ENCODE data around the gene SUPT3H. TPM values are rescaled to one million over a fixed set of nuclear protein-coding genes. Genes with fewer than 3 reads are reported as not detected.
A peak's percentile ranks its signal among the peaks of the same experiment; 100 is the strongest.

The SUPT3H gene
- total RNA-seq (1 to 10 TPM; 1.7 to 4.8 TPM), polyA plus RNA-seq (1 to 10 TPM in 1 of 2 donors, under 1 TPM in 1; 0.85 to 3.1 TPM)

GRCh38 chr6:45377554-45378333 is at the start of gene SUPT3H:
SUPT3H (minus strand) TSS chr6:45377934.
- H3K9me3 ChIP-seq (ENCODE audit: control insufficient read depth in 4 of 4, low read length in 3 of 4) = no peaks in the 10 kb centered on the region
- H3K9ac ChIP-seq (ENCODE audit: low read depth in 1 of 2, low read length in 2 of 2) = peak within 1 kb of the TSS; percentile 92 to 99
- WGBS = under 1% methylated on average over 75 of the region's 75 CpGs
- H3K4me1 ChIP-seq (ENCODE audit: control insufficient read depth in 4 of 4, insufficient read depth in 4 of 4, low read length in 3 of 4) = peaks cover 0 to 8% (median 4%) of the 10 kb centered on the region in 4 donors
- peak; percentile 87 for DNase-seq (ENCODE audit: low spot score)
- no peaks in the 10 kb centered on the region for H3K27me3 ChIP-seq (ENCODE audit: control insufficient read depth in 4 of 4, insufficient read depth in 4 of 4, low read length in 3 of 4)
- H3K27ac ChIP-seq (ENCODE audit: low read depth in 1 of 2, low read length in 2 of 2) = peak within 1 kb of the TSS; percentile 98 to 99
- H3K4me3 ChIP-seq (ENCODE audit: low read depth in 1 of 3, low read length in 3 of 3) = peak within 1 kb of the TSS; percentile 83 to 98 (median 95)
- no peak for TF ChIP-seq ATF3 (IDR thresholded peaks at IDR 0.05)
- no peak for TF ChIP-seq RXRA (IDR thresholded peaks at IDR 0.05)
- no peak for TF ChIP-seq NR2F2 (IDR thresholded peaks at IDR 0.05)
- TF ChIP-seq JUND (IDR thresholded peaks at IDR 0.05) = no peak
- TF ChIP-seq YY1 (IDR thresholded peaks at IDR 0.05) = peak; percentile 80
- no peak for TF ChIP-seq HNF4A (conservative IDR thresholded peaks at IDR 0.05)
- TF ChIP-seq ZBTB33 (IDR thresholded peaks at IDR 0.05) = no peak
- TF ChIP-seq HNF4G (IDR thresholded peaks at IDR 0.05) = no peak
- peak; percentile 78 for TF ChIP-seq REST (IDR thresholded peaks at IDR 0.05)
- no peak for TF ChIP-seq EGR1 (IDR thresholded peaks at IDR 0.05; ENCODE audit: low read depth in 2 of 2)
- TF ChIP-seq CTCF (IDR thresholded peaks at IDR 0.05; ENCODE audit: low read depth, low read length, missing input control) = peak; percentile 17
- TF ChIP-seq GABPA (IDR thresholded peaks at IDR 0.05 in 1 of 2, conservative IDR thresholded peaks at IDR 0.05 in 1 of 2) = peak in 1 of 2 donors; percentile 68
- TF ChIP-seq FOXA1 (IDR thresholded peaks at IDR 0.05) = no peak
- peak; percentile 93 for TF ChIP-seq TAF1 (conservative IDR thresholded peaks at IDR 0.05)
- no peak for TF ChIP-seq FOXA2 (IDR thresholded peaks at IDR 0.05)
- peak; percentile 20 for TF ChIP-seq SP1 (IDR thresholded peaks at IDR 0.05)
- peak; percentile 57 for TF ChIP-seq MAX (IDR thresholded peaks at IDR 0.05)
- TF ChIP-seq RAD21 (IDR thresholded peaks at IDR 0.05) = peak in 1 of 2 donors; percentile 52
- no peaks in the 10 kb centered on the region for H3K36me3 ChIP-seq (ENCODE audit: control insufficient read depth in 4 of 4, insufficient read depth in 3 of 4, low read depth in 1 of 4, low read length in 3 of 4)
